ENCODE results near the gene NOC2L.
"Not testable (repeated sequence)": the region's sequence is repeated elsewhere in the genome, so short reads cannot be mapped to it uniquely, and the experiment has no call there.

The NOC2L gene

GRCh38 chr1:897951-898350 is 61.1 kb downstream of the NOC2L start:
- not testable (repeated sequence) for DNase-seq

- DNase-seq, result no peak
These were observed 61.8 kb downstream of the NOC2L start for GRCh38 chr1:897226-897625.
